ENCODE measurements around the gene ANKRD6.

DNA sequence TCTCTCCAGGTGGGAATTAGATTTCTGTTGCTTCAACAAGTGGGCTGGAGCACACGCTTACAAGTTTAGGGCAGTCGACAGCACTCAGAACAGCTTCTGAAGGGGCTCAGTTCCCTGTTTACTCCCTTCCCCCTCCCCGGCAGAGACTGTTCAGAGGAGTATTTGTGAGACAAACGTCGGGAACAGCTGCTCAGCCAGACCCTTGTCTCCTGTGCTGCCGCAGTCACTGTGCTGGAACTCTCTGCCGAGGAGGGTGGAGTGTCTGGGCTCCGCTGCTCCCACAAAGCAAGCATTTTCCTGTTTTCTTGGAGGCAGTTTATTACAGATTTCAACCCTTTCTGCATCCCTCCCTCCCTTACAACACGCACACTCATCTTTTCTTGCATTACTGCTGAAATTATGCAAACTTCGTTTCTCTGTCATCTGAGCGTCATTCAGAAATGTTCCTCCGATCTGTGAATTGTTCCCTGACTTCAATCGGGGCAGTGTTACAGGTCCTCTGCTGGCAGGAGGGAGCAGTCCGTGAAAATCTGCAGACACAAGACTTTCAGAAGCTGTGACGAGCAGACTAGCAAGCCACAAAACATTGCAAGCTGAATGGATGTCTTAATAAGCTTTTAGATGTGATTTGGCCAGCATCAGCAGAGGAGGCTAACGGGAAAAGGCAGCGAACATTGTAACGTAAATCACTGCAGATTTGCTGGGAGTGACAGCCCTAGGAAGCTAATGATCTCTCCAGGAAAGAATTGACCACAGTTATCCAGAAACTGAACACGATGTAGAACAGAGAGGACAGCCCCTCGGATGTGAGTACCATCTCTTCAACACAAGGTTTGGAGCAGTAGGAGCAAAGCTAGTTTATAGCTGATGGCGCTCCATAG, 129.4 kb downstream of the ANKRD6 start:
- no peak for TF ChIP-seq ELF4 (IDR thresholded peaks at IDR 0.05)
- no peak for TF ChIP-seq BHLHE40 (IDR thresholded peaks at IDR 0.05; ENCODE audit: borderline replicate concordance)
- TF ChIP-seq SUZ12 (IDR thresholded peaks at IDR 0.05), result no peak
- no peak for TF ChIP-seq SP1 (IDR thresholded peaks at IDR 0.05)
- no peak for TF ChIP-seq FOXM1 (IDR thresholded peaks at IDR 0.05; ENCODE audit: borderline replicate concordance)
- TF ChIP-seq L3MBTL2 (conservative IDR thresholded peaks at IDR 0.05), result no peak
- TF ChIP-seq HDGF (IDR thresholded peaks at IDR 0.05; ENCODE audit: borderline replicate concordance), result no peak
- TF ChIP-seq TARDBP (IDR thresholded peaks at IDR 0.05), result no peak
- TF ChIP-seq FOXA1 (IDR thresholded peaks at IDR 0.05), result no peak
